ENCODE measurements around the gene PARG.
"Not testable (repeated sequence)": the region's sequence is repeated elsewhere in the genome, so short reads cannot be mapped to it uniquely, and the experiment has no call there.

The PARG gene

GRCh38 chr10:49941447-49942338 is at the start of gene PARG, which contains the start of gene TIMM23B:
Gene PARG (minus strand): TSS chr10:49942027. CDS start chr10:49941725, 302 bp downstream.
Gene TIMM23B (plus strand): TSS chr10:49942053. CDS start chr10:49942195, 142 bp downstream.
- peak within 1 kb of the TSS; percentile 79 for H3K4me3 ChIP-seq (ENCODE audit: low read depth, low read length)

- not testable (repeated sequence) for H3K4me3 ChIP-seq (ENCODE audit: low read depth, low read length)
Measured at GRCh38 chr10:49988376-49988775, 46.5 kb upstream of the PARG start, which contains the start of gene AGAP6. Gene AGAP6 (plus strand): TSS chr10:49988406. CDS start chr10:49988716, 310 bp downstream.

DNA sequence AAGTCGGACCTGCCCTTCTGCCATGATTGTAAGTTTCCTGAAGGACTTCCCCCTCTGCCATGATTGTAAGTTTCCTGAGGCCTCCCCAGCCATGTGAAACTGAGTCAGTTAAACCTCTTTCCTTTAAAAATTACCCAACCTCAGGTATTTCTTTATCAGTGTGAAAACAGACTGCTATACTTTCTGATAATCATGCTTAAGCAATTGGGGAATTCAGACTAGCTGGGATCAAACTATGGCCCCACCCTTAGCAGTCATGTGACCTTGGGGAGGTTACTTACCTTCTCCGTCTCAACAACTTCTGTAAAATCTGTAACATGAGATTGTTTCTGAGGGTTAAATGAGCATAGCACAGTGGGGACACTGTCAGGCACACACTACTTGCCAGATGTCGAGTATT is 45.4 kb upstream of the PARG start:
- H3K4me3 ChIP-seq (ENCODE audit: low read depth, low read length) = not testable (repeated sequence)

GRCh38 chr10:49977756-49978155 is 35.9 kb upstream of the PARG start:
- H3K4me3 ChIP-seq (ENCODE audit: low read depth, low read length) = not testable (repeated sequence)

- not testable (repeated sequence) for H3K4me3 ChIP-seq (ENCODE audit: low read depth, low read length)
Measured at GRCh38 chr10:49972094-49972493, 30.3 kb upstream of the PARG start.

DNA sequence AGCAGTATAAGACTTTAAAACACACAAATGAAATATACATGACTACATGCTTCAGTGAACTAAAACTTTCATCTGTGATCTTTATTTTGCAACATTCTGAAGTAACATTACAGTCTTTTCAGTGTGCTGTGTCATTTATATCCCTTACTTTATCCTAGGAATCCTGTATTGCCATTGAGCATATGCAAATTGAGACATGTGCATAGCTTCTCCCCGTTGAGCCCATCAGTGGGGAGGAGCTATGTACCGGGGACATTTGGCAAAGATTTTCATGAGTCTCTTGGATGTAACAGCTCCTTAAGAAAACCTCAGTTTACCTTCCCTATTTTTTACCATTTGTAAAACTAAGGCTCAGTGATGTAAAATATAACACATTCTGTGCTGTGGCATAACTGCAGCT is 29.6 kb upstream of the PARG start:
- not testable (repeated sequence) for H3K4me3 ChIP-seq (ENCODE audit: low read depth, low read length)

DNA sequence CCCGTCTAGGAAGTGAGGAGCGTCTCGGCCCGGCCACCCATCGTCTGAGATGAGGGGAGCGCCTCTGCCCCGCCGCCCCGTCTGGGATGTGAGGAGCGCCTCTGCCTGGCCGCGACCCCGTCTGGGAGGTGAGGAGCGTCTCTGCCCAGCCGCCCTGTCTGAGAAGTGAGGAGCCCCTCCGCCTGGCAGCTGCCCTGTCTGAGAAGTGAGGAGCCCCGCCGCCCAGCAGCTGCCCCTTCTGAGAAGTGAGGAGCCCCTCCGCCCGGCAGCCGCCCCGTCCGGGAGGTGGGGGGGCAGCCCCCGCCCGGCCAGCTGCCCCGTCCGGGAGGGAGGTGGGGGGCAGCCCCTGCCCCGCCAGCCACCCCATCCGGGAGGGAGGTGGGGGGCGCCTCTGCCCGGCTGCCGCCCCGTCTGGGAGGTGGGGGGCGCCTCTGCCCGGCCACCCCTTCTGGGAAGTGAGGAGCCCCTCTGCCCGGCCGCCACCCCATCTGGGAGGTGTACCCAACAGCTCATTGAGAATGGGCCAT is 28.6 kb upstream of the PARG start:
- H3K4me3 ChIP-seq (ENCODE audit: low read depth, low read length) = not testable (repeated sequence)

GRCh38 chr10:49953122-49953521 is 11.3 kb upstream of the PARG start:
- not testable (repeated sequence) for H3K4me3 ChIP-seq (ENCODE audit: low read depth, low read length)

- H3K4me3 ChIP-seq (ENCODE audit: low read depth, low read length) = not testable (repeated sequence)
Measured at GRCh38 chr10:49952006-49952405, 10.2 kb upstream of the PARG start.

GRCh38 chr10:49948737-49949136 is 6.9 kb upstream of the PARG start:
- H3K4me3 ChIP-seq (ENCODE audit: low read depth, low read length) = not testable (repeated sequence)

DNA sequence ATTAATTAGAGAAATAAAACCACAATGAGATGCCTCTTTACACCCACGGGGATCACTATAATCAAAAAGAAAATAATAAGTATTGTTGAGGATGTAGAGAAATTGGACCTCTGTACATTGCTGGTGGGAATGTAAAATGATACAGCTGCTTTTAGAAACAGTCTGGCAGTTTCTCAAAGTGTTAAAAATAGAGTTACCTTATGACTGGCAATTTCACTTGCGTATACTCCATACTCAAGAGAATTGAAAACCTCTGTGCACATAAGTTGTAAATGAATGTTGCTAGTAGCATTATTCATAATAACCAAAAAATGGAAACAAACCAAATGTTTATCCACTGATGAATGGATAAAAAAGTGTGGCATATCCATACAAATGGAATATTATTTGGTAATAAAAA is 6.3 kb upstream of the PARG start:
- H3K4me3 ChIP-seq (ENCODE audit: low read depth, low read length) = not testable (repeated sequence)

DNA sequence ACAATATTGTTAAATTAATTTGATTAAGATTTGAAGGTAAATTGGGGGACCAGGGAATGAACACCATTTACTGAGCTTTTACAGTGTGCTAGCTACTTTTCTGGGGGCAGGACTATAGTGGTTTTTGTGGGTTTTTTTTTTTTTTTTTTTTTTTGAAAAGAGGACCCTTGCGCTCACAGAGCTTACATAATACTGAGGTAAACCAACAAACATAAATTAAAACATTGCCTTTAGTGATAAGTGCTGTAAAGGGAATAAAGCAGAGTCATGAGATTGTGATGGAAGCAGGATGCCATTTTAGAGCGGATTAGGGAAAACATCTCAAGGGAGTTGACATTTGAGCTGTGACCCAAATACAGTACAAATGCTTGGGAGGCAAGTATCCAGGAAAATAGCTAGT is 1.8 kb upstream of the PARG start:
- H3K4me3 ChIP-seq (ENCODE audit: low read depth, low read length) = not testable (repeated sequence)

GRCh38 chr10:49942339-49942705 is 495 bp upstream of the PARG start:
- peak overlapping the region; percentile 79 for H3K4me3 ChIP-seq (ENCODE audit: low read depth, low read length)

- not testable (repeated sequence) for H3K4me3 ChIP-seq (ENCODE audit: low read depth, low read length)
Measured at GRCh38 chr10:49931959-49932728, 9.7 kb downstream of the PARG start.

DNA sequence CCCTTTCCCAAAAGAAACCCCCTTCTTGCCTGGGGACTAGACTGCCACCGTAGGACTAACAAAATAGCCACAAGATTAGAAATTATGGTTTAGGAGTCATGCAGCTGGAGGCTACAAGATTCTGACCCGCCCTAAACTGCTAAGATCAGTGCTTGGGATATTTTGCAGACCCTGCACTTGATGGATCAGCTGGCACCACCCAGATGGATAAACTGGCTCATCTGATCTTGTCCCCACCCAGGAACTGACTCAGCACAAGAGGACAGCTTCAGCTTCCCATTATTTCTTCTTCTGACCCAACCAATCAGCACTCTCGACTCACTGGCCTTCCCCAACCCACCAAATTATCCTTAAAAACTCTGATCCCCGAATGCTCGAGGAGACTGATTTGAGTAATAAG is 10.6 kb downstream of the PARG start:
- not testable (repeated sequence) for H3K4me3 ChIP-seq (ENCODE audit: low read depth, low read length)

DNA sequence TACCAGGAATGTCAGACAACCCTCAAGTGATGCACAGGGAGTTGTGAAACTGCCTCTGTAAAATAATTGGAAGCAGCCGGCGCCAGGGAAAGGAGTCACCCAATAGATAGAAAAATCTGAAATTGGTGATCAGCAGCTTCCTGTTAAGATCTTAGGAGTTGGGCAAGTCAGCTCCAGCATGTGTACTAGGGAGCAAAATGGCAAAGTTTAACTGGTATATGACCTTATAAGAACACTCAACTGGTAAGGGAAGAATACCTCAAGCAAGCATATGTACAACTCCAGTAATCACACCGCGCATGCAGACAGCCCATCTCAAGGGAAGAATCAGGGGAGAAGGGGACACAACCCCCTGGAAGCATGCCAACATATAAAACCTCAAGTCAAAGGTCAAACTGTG is 18.3 kb downstream of the PARG start:
- H3K4me3 ChIP-seq (ENCODE audit: low read depth, low read length) = not testable (repeated sequence)

- H3K4me3 ChIP-seq (ENCODE audit: low read depth, low read length) = not testable (repeated sequence)
Measured at GRCh38 chr10:49922041-49922440, 19.8 kb downstream of the PARG start.

GRCh38 chr10:49917927-49918326 is 23.9 kb downstream of the PARG start:
- not testable (repeated sequence) for H3K4me3 ChIP-seq (ENCODE audit: low read depth, low read length)

GRCh38 chr10:49916451-49916850 is 25.4 kb downstream of the PARG start:
- H3K4me3 ChIP-seq (ENCODE audit: low read depth, low read length) = not testable (repeated sequence)

DNA sequence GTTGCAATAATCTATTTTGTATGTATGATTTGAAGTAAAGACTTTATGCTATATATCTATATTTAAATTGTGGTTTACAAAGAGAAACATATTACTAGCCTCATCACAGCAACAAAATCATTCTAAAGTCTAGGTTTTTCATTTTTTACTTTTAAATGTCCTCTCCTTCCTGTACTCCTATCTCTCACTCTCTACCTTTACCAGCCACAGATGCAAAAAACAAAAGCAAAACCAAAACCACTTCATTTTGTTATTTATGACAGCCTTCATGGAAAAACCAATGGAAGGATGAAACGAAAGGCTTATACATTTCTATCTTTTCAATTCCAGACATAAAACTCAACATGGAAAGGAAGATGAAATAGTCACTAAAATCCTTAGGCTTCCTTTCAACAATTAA is 31.5 kb downstream of the PARG start:
- not testable (repeated sequence) for H3K4me3 ChIP-seq (ENCODE audit: low read depth, low read length)

All from GM12875 (cell line).